Testis (tissue), 2 donors: ENCODE results near the gene GPHN.

Experiments
- CTCF ChIP-seq, 3 experiments: fragments of 450-650 bp in 2 of 3; fragments of 200-600 bp in 1 of 3; sonication (generic) in 1 of 3; IDR thresholded peaks; one replicate each; pipeline ENCODE4 v1.5.1; 2016 to 2019; ENCODE audit warnings: antibody characterized with exemption in 3 of 3, mild to moderate bottlenecking in 2 of 3, moderate library complexity in 1 of 3
- POLR2A ChIP-seq: fragments of 450-650 bp; IDR thresholded peaks from one replicate; pipeline ENCODE4 v1.6.1; 2017; ENCODE audit warnings: antibody characterized with exemption, mild to moderate bottlenecking, moderate library complexity

GRCh38 chr14:66610154-66610563, 102.2 kb downstream of the GPHN start:
- no peak for TF ChIP-seq CTCF (IDR thresholded peaks at IDR 0.05)
- no peak for TF ChIP-seq POLR2A
